ENCODE results near the gene METTL8.

METTL8 gene

GRCh38 chr2:171407030-171407675, 26.6 kb downstream of the METTL8 start:
- no peak overlapping the region for H3K9ac ChIP-seq (ENCODE audit: low read length)
- H3K27me3 ChIP-seq (ENCODE audit: control insufficient read depth, insufficient read depth, low read length), result no peaks in the 10 kb centered on the region
- H3K36me3 ChIP-seq (ENCODE audit: control insufficient read depth, low read depth, low read length), result no peaks in the 10 kb centered on the region
- H3K4me3 ChIP-seq (ENCODE audit: low read length), result no peak overlapping the region
- peaks cover 44% of the 10 kb centered on the region for H3K4me1 ChIP-seq (ENCODE audit: control insufficient read depth, low read depth, low read length)
- peaks cover 1% of the 10 kb centered on the region for H3K9me3 ChIP-seq (ENCODE audit: control insufficient read depth, low read depth, low read length)
- H3K27ac ChIP-seq (ENCODE audit: low read length), result no peak overlapping the region

- no peak overlapping the region for H3K4me3 ChIP-seq (ENCODE audit: low read length)
- H3K9ac ChIP-seq (ENCODE audit: low read length), result no peak overlapping the region
Measured at GRCh38 chr2:171406044-171406443, 27.7 kb downstream of the METTL8 start.

GRCh38 chr2:171405546-171405945, 28.2 kb downstream of the METTL8 start:
- H3K36me3 ChIP-seq (ENCODE audit: control insufficient read depth, low read depth, low read length), result no peaks in the 10 kb centered on the region
- peaks cover 6% of the 10 kb centered on the region for H3K9me3 ChIP-seq (ENCODE audit: control insufficient read depth, low read depth, low read length)
- H3K4me1 ChIP-seq (ENCODE audit: control insufficient read depth, low read depth, low read length), result peaks cover 36% of the 10 kb centered on the region
- no peak overlapping the region for H3K4me3 ChIP-seq (ENCODE audit: low read length)
- H3K9ac ChIP-seq (ENCODE audit: low read length), result no peak overlapping the region
- H3K27ac ChIP-seq (ENCODE audit: low read length), result no peak overlapping the region
- H3K27me3 ChIP-seq (ENCODE audit: control insufficient read depth, insufficient read depth, low read length), result no peaks in the 10 kb centered on the region

More at GRCh38 chr2:171406044-171406443, 27.7 kb downstream of the METTL8 start:
- Histone ChIP-seq H3K27ac (ENCODE audit: low read length) (no peak overlapping the region), H3K27me3 (ENCODE audit: control insufficient read depth, insufficient read depth, low read length) (no peaks in the 10 kb centered on the region), H3K36me3 (ENCODE audit: control insufficient read depth, low read depth, low read length) (no peaks in the 10 kb centered on the region), H3K4me1 (ENCODE audit: control insufficient read depth, low read depth, low read length) (peaks cover 36% of the 10 kb centered on the region), H3K9me3 (ENCODE audit: control insufficient read depth, low read depth, low read length) (peaks cover 6% of the 10 kb centered on the region)

GRCh38 chr2:171404719-171405118, 29.1 kb downstream of the METTL8 start:
- Histone ChIP-seq H3K9me3 (ENCODE audit: control insufficient read depth, low read depth, low read length) (peaks cover 6% of the 10 kb centered on the region), H3K9ac (ENCODE audit: low read length) (no peak overlapping the region), H3K4me1 (ENCODE audit: control insufficient read depth, low read depth, low read length) (peaks cover 31% of the 10 kb centered on the region), H3K27me3 (ENCODE audit: control insufficient read depth, insufficient read depth, low read length) (no peaks in the 10 kb centered on the region), H3K4me3 (ENCODE audit: low read length) (no peak overlapping the region), H3K36me3 (ENCODE audit: control insufficient read depth, low read depth, low read length) (no peaks in the 10 kb centered on the region), H3K27ac (ENCODE audit: low read length) (no peak overlapping the region)

GRCh38 chr2:171404261-171404660, 29.5 kb downstream of the METTL8 start:
- Histone ChIP-seq H3K27ac (ENCODE audit: low read length) (no peak overlapping the region), H3K4me3 (ENCODE audit: low read length) (no peak overlapping the region), H3K9me3 (ENCODE audit: control insufficient read depth, low read depth, low read length) (peaks cover 6% of the 10 kb centered on the region), H3K36me3 (ENCODE audit: control insufficient read depth, low read depth, low read length) (no peaks in the 10 kb centered on the region), H3K4me1 (ENCODE audit: control insufficient read depth, low read depth, low read length) (peaks cover 29% of the 10 kb centered on the region), H3K27me3 (ENCODE audit: control insufficient read depth, insufficient read depth, low read length) (no peaks in the 10 kb centered on the region), H3K9ac (ENCODE audit: low read length) (no peak overlapping the region)

GRCh38 chr2:171402906-171403580, 30.7 kb downstream of the METTL8 start:
- Histone ChIP-seq H3K9me3 (ENCODE audit: control insufficient read depth, low read depth, low read length) (peaks cover 6% of the 10 kb centered on the region), H3K4me1 (ENCODE audit: control insufficient read depth, low read depth, low read length) (peaks cover 22% of the 10 kb centered on the region), H3K36me3 (ENCODE audit: control insufficient read depth, low read depth, low read length) (no peaks in the 10 kb centered on the region), H3K4me3 (ENCODE audit: low read length) (no peak overlapping the region), H3K27ac (ENCODE audit: low read length) (no peak overlapping the region), H3K9ac (ENCODE audit: low read length) (no peak overlapping the region), H3K27me3 (ENCODE audit: control insufficient read depth, insufficient read depth, low read length) (no peaks in the 10 kb centered on the region)

- no peaks in the 10 kb centered on the region for H3K27me3 ChIP-seq (ENCODE audit: control insufficient read depth, insufficient read depth, low read length)
- H3K36me3 ChIP-seq (ENCODE audit: control insufficient read depth, low read depth, low read length), result no peaks in the 10 kb centered on the region
- peaks cover 22% of the 10 kb centered on the region for H3K4me1 ChIP-seq (ENCODE audit: control insufficient read depth, low read depth, low read length)
- peaks cover 6% of the 10 kb centered on the region for H3K9me3 ChIP-seq (ENCODE audit: control insufficient read depth, low read depth, low read length)
- H3K4me3 ChIP-seq (ENCODE audit: low read length), result no peak overlapping the region
- H3K9ac ChIP-seq (ENCODE audit: low read length), result no peak overlapping the region
- H3K27ac ChIP-seq (ENCODE audit: low read length), result no peak overlapping the region
Measured at GRCh38 chr2:171401947-171402346, 31.8 kb downstream of the METTL8 start.

- H3K9ac ChIP-seq (ENCODE audit: low read length), result no peak overlapping the region
- no peak overlapping the region for H3K27ac ChIP-seq (ENCODE audit: low read length)
- H3K4me1 ChIP-seq (ENCODE audit: control insufficient read depth, low read depth, low read length), result peaks cover 14% of the 10 kb centered on the region
- H3K36me3 ChIP-seq (ENCODE audit: control insufficient read depth, low read depth, low read length), result no peaks in the 10 kb centered on the region
- H3K9me3 ChIP-seq (ENCODE audit: control insufficient read depth, low read depth, low read length), result peaks cover 6% of the 10 kb centered on the region
- no peak overlapping the region for H3K4me3 ChIP-seq (ENCODE audit: low read length)
- H3K27me3 ChIP-seq (ENCODE audit: control insufficient read depth, insufficient read depth, low read length), result no peaks in the 10 kb centered on the region
Measured at GRCh38 chr2:171400395-171400794, 33.4 kb downstream of the METTL8 start.

- Histone ChIP-seq H3K9me3 (ENCODE audit: control insufficient read depth, low read depth, low read length) (peaks cover 6% of the 10 kb centered on the region), H3K27me3 (ENCODE audit: control insufficient read depth, insufficient read depth, low read length) (no peaks in the 10 kb centered on the region), H3K4me1 (ENCODE audit: control insufficient read depth, low read depth, low read length) (peaks cover 19% of the 10 kb centered on the region), H3K4me3 (ENCODE audit: low read length) (no peak overlapping the region), H3K36me3 (ENCODE audit: control insufficient read depth, low read depth, low read length) (no peaks in the 10 kb centered on the region), H3K9ac (ENCODE audit: low read length) (no peak overlapping the region), H3K27ac (ENCODE audit: low read length) (no peak overlapping the region)
Measured at GRCh38 chr2:171399292-171399691, 34.5 kb downstream of the METTL8 start.

GRCh38 chr2:171394164-171394740, 39.5 kb downstream of the METTL8 start:
- no peak overlapping the region for H3K4me3 ChIP-seq (ENCODE audit: low read length)
- no peaks in the 10 kb centered on the region for H3K36me3 ChIP-seq (ENCODE audit: control insufficient read depth, low read depth, low read length)
- no peak overlapping the region for H3K27ac ChIP-seq (ENCODE audit: low read length)
- no peak overlapping the region for H3K9ac ChIP-seq (ENCODE audit: low read length)
- H3K27me3 ChIP-seq (ENCODE audit: control insufficient read depth, insufficient read depth, low read length), result no peaks in the 10 kb centered on the region
- H3K4me1 ChIP-seq (ENCODE audit: control insufficient read depth, low read depth, low read length), result peaks cover 22% of the 10 kb centered on the region
- H3K9me3 ChIP-seq (ENCODE audit: control insufficient read depth, low read depth, low read length), result no peaks in the 10 kb centered on the region

- Histone ChIP-seq H3K9ac (ENCODE audit: low read length) (no peak overlapping the region), H3K27ac (ENCODE audit: low read length) (no peak overlapping the region), H3K9me3 (ENCODE audit: control insufficient read depth, low read depth, low read length) (no peaks in the 10 kb centered on the region), H3K27me3 (ENCODE audit: control insufficient read depth, insufficient read depth, low read length) (no peaks in the 10 kb centered on the region), H3K4me3 (ENCODE audit: low read length) (no peak overlapping the region), H3K4me1 (ENCODE audit: control insufficient read depth, low read depth, low read length) (peaks cover 22% of the 10 kb centered on the region), H3K36me3 (ENCODE audit: control insufficient read depth, low read depth, low read length) (no peaks in the 10 kb centered on the region)
Measured at GRCh38 chr2:171393487-171393886, 40.3 kb downstream of the METTL8 start.

- Histone ChIP-seq H3K9ac (ENCODE audit: low read length) (no peak overlapping the region), H3K4me1 (ENCODE audit: control insufficient read depth, low read depth, low read length) (peaks cover 34% of the 10 kb centered on the region), H3K9me3 (ENCODE audit: control insufficient read depth, low read depth, low read length) (no peaks in the 10 kb centered on the region), H3K27ac (ENCODE audit: low read length) (no peak overlapping the region), H3K4me3 (ENCODE audit: low read length) (no peak overlapping the region), H3K36me3 (ENCODE audit: control insufficient read depth, low read depth, low read length) (no peaks in the 10 kb centered on the region), H3K27me3 (ENCODE audit: control insufficient read depth, insufficient read depth, low read length) (no peaks in the 10 kb centered on the region)
Measured at GRCh38 chr2:171391532-171391931, 42.3 kb downstream of the METTL8 start.
